ENCODE data around the gene HMG20A. TPM values are rescaled to one million over a fixed set of nuclear protein-coding genes. Genes with fewer than 3 reads are reported as not detected.

The HMG20A gene
- total and polyA plus RNA-seq, 9 of the 15 experiments (the other 6 are each of a cell fraction or from before 2014, with no cell fraction given): 25.0 to 68.1 (median 38.9) TPM

- in situ Hi-C loops (cut with MboI): no loop called here
- 19% methylated on average over 10 of the region's 10 CpGs for WGBS (ENCODE audit: insufficient coverage, low coverage, missing lambda C conversion rate)
Observed at GRCh38 chr15:77529394-77530159, 108.9 kb downstream of the HMG20A start.

GRCh38 chr15:77530576-77530975 is 109.9 kb downstream of the HMG20A start:
- BruUV-seq (replicated peaks): no TSS peak
- H3K4me1 ChIP-seq (replicated peaks in 1 of 2; ENCODE audit: control insufficient read depth in 2 of 2, insufficient read depth in 2 of 2, low read length in 2 of 2): peaks cover 4 to 12% of the 10 kb centered on the region in 2 experiments; a peak in 2 of 5 replicates
- TF ChIP-seq ARID1B (IDR thresholded peaks at IDR 0.05) (no peak), ZNF707 (CRISPR knock-in tag; conservative IDR thresholded peaks at IDR 0.05) (no peak), NFIX (CRISPR knock-in tag; IDR thresholded peaks at IDR 0.05; ENCODE audit: low read depth) (no peak), KAT8 (IDR thresholded peaks at IDR 0.05; ENCODE audit: low read depth) (no peak), ZC3H11A (IDR thresholded peaks at IDR 0.05; ENCODE audit: low read depth, low read length) (no peak), ZNF551 (CRISPR knock-in tag; IDR thresholded peaks at IDR 0.05) (no peak), ZNF212 (CRISPR knock-in tag; IDR thresholded peaks at IDR 0.05) (no peak), ZFX (CRISPR knock-in tag; IDR thresholded peaks at IDR 0.05) (no peak), HOXB6 (CRISPR knock-in tag; IDR thresholded peaks at IDR 0.05; ENCODE audit: borderline replicate concordance) (no peak), AFF4 (CRISPR knock-in tag; IDR thresholded peaks at IDR 0.05) (no peak)
- ChIA-PET POLR2A (no interaction called here), CTCF (ENCODE audit: low intra/inter-chr PET ratio) (no interaction called here)
- H3K79me2 ChIP-seq (ENCODE audit: control insufficient read depth, insufficient read depth, low read length): no peaks in the 10 kb centered on the region
- 8% methylated on average over 6 of the region's 7 CpGs for WGBS (ENCODE audit: insufficient coverage, low coverage, missing lambda C conversion rate)
- no peak overlapping the region for H3K9ac ChIP-seq (ENCODE audit: insufficient read depth in 1 of 2, low read depth in 2 of 2, low read length in 2 of 2)
- in situ Hi-C loops (cut with MboI): no loop called here
- H3K27ac ChIP-seq (ENCODE audit: extremely low read depth, low read depth, low read length): no peak overlapping the region
- H3K9me3 ChIP-seq (replicated peaks; ENCODE audit: control insufficient read depth, insufficient read depth, low read depth, low read length): no peaks in the 10 kb centered on the region
- no peak overlapping the region for H2AFZ ChIP-seq (ENCODE audit: low read depth, low read length)
- no peaks in the 10 kb centered on the region for H3K9me1 ChIP-seq (ENCODE audit: control insufficient read depth, insufficient read depth, low read length)
- no peak for ATAC-seq
- no peak for DNase-seq (ENCODE audit: extremely low read depth in 1 of 4, low spot score in 3 of 4)
- intact Hi-C loops (cut with micrococcal nuclease): no loop called here
- no peak for FAIRE-seq
- no peak overlapping the region for H3K4me3 ChIP-seq
- peaks cover 9 to 46% of the 10 kb centered on the region in 2 experiments; a peak in 4 of 5 replicates for H3K27me3 ChIP-seq (ENCODE audit: control insufficient read depth in 2 of 2, insufficient read depth in 2 of 2, low read length in 2 of 2)
- no peak overlapping the region for H3K4me2 ChIP-seq (ENCODE audit: insufficient read depth, low read length)
- no peaks in the 10 kb centered on the region for H3K36me3 ChIP-seq (ENCODE audit: control insufficient read depth, insufficient read depth, low read length)
- 0 out of 2 replicates have a peak, but pooled peaks cover 3% of the 10 kb centered on the region for H4K20me1 ChIP-seq (replicated peaks; ENCODE audit: control insufficient read depth, insufficient read depth, low read length)

More at GRCh38 chr15:77529394-77530159, 108.9 kb downstream of the HMG20A start:
- H2AFZ ChIP-seq (ENCODE audit: low read depth, low read length): no peak overlapping the region
- no peaks in the 10 kb centered on the region for H3K36me3 ChIP-seq (ENCODE audit: control insufficient read depth, insufficient read depth, low read length)
- H3K79me2 ChIP-seq (ENCODE audit: control insufficient read depth, insufficient read depth, low read length): no peaks in the 10 kb centered on the region
- ATAC-seq: no peak
- POLR2A ChIA-PET: interaction anchor here (0.6 to 0.7 kb wide), 2 partner anchors 13 to 340 kb away, joined by 3 to 4 read pairs; no protein-coding TSS in a partner anchor
- BruUV-seq (replicated peaks): no TSS peak
- no peak for FAIRE-seq
- no peak for DNase-seq (ENCODE audit: extremely low read depth in 1 of 4, low spot score in 3 of 4)
- no peak overlapping the region for H3K27ac ChIP-seq (ENCODE audit: extremely low read depth, low read depth, low read length)
- H3K4me1 ChIP-seq (replicated peaks in 1 of 2; ENCODE audit: control insufficient read depth in 2 of 2, insufficient read depth in 2 of 2, low read length in 2 of 2): peaks cover 4 to 12% of the 10 kb centered on the region in 2 experiments; a peak in 2 of 5 replicates
- no peak overlapping the region for H3K4me3 ChIP-seq
- TF ChIP-seq ZFP36 (IDR thresholded peaks at IDR 0.05; ENCODE audit: low read depth, low read length, partially characterized antibody): peak; percentile 41
- no peak for TF ChIP-seq FOSL1 (tag; conservative IDR thresholded peaks at IDR 0.05)
- intact Hi-C loops (cut with micrococcal nuclease): no loop called here
- H4K20me1 ChIP-seq (replicated peaks; ENCODE audit: control insufficient read depth, insufficient read depth, low read length): 0 out of 2 replicates have a peak, but pooled peaks cover 3% of the 10 kb centered on the region
- peak overlapping the region in 1 of 2 experiments; percentile 56; a peak in 1 of 4 replicates for H3K9ac ChIP-seq (ENCODE audit: insufficient read depth in 1 of 2, low read depth in 2 of 2, low read length in 2 of 2)
- H3K27me3 ChIP-seq (ENCODE audit: control insufficient read depth in 2 of 2, insufficient read depth in 2 of 2, low read length in 2 of 2): peaks cover 9 to 50% of the 10 kb centered on the region in 2 experiments; a peak in 4 of 5 replicates
- CTCF ChIA-PET (ENCODE audit: low intra/inter-chr PET ratio): no interaction called here
- no peak overlapping the region for H3K4me2 ChIP-seq (ENCODE audit: insufficient read depth, low read length)
- H3K9me1 ChIP-seq (ENCODE audit: control insufficient read depth, insufficient read depth, low read length): no peaks in the 10 kb centered on the region
- H3K9me3 ChIP-seq (replicated peaks; ENCODE audit: control insufficient read depth, insufficient read depth, low read depth, low read length): no peaks in the 10 kb centered on the region
